K562 treated with DMSO at 1 percent for 12 hours (cell line): ENCODE results near the gene SEC31A. TPM values are rescaled to one million over a fixed set of nuclear protein-coding genes. Genes with fewer than 3 reads are reported as not detected.

Source experiments
- total RNA-seq: library from RNA; unstranded; fragments of 300-600 nt; gene quantifications from 2 replicates; pipeline ENCODE4 v1.2.3, GENCODE V29; 2022; ENCODE audit not compliant: insufficient read depth

Gene SEC31A
- total RNA-seq = 51.9 and 150 TPM in 2 replicates

GRCh38 chr4:82890901-82891706 lies at the start of gene SEC31A:
Gene SEC31A (minus strand): TSS chr4:82891153. CDS start chr4:82881936, 9,217 bp downstream.

GRCh38 chr4:82900411-82901182 lies 9.6 kb upstream of the SEC31A start, which contains the start of gene THAP9:
Gene THAP9 (plus strand): TSS chr4:82900735. CDS start chr4:82900803, 68 bp downstream.

GRCh38 chr4:82798168-82799005 lies 92.6 kb downstream of the SEC31A start, which contains the start of gene SCD5:
Gene SCD5 (minus strand): TSS chr4:82798796. CDS start chr4:82798537, 259 bp downstream.

Other genes with a start within 250 kb of the SEC31A start
- gene SCD5, start 92.4 kb downstream of the SEC31A start, total RNA-seq = not detected in 2 replicates
- 1.2 and 5.3 TPM in 2 replicates for gene THAP9, start 9.6 kb upstream of the SEC31A start, total RNA-seq
- gene LIN54, start 119.7 kb upstream of the SEC31A start, total RNA-seq = 3.4 and 21.8 TPM in 2 replicates
- gene COPS4, start 144.0 kb upstream of the SEC31A start, total RNA-seq = 33.9 and 52.6 TPM in 2 replicates
- not detected in 2 replicates for gene PLAC8, start 223.6 kb upstream of the SEC31A start, total RNA-seq